Tibial nerve (tissue), 3 donors: ENCODE measurements around the gene PKP4.

ENCODE experiments used
- CTCF ChIP-seq, 5 experiments: fragments of 200-600 bp in 3 of 5; fragments of 450-650 bp in 2 of 5; sonication (generic) in 3 of 5; IDR thresholded peaks; one replicate each; pipeline ENCODE4 v1.5.1; 2016 to 2019; ENCODE audit warnings: antibody characterized with exemption in 5 of 5, mild to moderate bottlenecking in 3 of 5, moderate library complexity in 2 of 5
- POLR2A ChIP-seq, 2 donors: fragments of 450-650 bp; IDR thresholded peaks; one replicate each; pipeline ENCODE4 v1.6.1; 2017; ENCODE audit warnings: antibody characterized with exemption in 2 of 2, mild to moderate bottlenecking in 2 of 2, moderate library complexity in 2 of 2

GRCh38 chr2:158664987-158665386 lies 208.2 kb downstream of the PKP4 start:
- TF ChIP-seq POLR2A (IDR thresholded peaks at IDR 0.05): no peak
- no peak for TF ChIP-seq CTCF (IDR thresholded peaks at IDR 0.05)
